Fibroblast of skin of left quadriceps (primary cell): ENCODE measurements around the gene TPRKB.
"Not testable (repeated sequence)": the region's sequence is repeated elsewhere in the genome, so short reads cannot be mapped to it uniquely, and the experiment has no call there.

Experiments used
- DNase-seq, 2 experiments: peaks; one replicate each; pipeline ENCODE4 v3.0.0-alpha.2; 2013; ENCODE audit warnings: low read depth in 2 of 2

TPRKB gene

DNA sequence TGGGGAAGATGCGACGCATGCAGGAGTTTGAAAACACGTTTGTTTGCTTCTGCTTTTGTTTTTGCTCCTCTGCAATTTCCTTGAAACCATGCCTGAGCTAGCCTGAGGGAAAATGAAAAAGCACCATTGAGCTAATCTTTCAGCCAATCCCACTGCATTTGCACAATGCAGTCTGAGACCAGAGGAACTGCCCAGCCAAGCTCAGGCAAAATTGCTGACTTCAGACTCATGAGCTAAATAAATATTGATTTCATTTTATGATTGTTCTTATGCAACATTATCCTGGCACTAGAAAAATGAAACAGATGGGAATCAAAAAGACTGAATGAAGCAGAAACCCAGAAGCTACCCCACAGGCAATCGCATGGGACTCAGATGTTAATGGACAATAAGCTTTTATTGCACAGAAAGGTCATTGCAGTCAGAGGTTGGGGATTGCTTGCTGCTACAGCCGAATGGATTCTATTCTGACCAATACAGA is 37.0 kb downstream of the TPRKB start:
- DNase-seq = no peak

DNA sequence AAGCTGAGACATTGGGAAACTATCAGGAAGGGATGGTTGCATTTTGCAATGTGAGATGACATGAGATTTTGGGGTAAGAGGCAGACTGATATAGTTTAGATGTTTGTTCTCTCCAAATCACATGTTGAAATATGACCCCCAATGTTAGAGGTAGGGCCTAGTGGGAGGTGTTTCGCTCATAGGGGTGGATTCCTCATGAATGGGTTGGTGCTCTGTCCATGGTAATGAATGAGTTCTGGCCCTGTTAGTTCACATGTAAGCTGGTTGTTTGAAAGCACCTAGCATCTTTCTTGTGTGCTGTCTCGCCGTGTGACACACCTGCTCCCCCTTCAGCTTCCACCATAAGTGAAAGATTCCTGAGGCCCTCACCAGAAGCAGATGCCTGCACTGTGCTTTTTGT is 37.7 kb downstream of the TPRKB start:
- no peak for DNase-seq

DNA sequence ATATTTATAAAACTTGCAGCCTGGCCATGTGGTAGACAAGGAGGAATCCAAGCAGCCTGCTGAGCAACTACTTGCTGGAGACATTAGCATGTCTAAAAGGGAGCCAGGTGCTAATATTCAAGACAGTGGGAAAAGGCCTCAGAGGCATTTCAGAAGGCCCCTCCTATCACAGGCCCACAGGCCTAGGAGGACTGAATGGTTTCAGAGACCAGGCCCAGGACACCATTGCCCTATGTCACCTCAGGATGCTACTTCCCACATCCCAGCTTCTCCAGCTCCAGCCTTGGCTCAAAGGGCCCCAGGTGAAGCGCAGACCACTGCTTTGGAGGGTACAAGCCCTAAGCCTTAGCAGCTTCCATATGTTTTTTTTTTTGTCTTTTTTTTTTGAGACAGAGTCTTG is 39.0 kb downstream of the TPRKB start:
- no peak for DNase-seq

DNA sequence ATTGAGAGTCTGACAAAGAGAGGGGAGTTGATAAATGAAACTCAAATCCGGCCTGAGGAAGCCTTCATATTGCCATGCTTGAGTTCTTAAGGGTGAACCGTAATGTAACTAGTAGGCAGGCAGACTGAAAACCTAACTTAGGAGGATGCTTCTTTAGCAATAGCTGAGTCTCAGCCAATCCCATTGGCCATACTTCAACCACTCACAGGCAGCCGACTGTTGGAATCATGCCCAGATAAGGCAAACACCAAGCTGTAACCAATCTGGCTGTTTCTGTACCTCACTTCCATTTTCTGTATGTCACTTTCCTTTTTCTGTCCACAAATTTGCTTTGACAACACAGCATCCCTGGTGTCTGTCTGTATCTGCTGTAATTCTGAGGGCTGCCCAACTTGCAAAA is 39.5 kb downstream of the TPRKB start:
- DNase-seq = no peak

DNA sequence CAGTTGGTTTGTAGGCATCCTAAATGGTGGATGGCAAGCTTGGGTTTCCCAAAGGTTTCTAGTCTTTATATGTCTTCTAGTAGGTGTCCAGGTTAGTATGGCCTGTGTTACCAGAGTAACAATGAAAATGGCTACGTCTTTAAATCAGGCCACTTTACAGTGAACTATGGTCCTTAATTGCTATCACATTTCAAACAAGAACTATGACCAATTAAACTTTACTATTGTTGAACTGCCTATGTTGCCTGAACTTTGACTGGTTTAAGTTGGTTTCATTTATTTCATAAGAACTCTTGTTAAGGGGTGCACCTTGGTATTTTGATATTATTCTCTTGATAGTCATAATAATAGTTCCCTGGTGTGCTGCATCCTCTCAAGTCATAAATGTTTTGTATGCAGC is 40.2 kb downstream of the TPRKB start:
- not testable (repeated sequence) for DNase-seq

DNA sequence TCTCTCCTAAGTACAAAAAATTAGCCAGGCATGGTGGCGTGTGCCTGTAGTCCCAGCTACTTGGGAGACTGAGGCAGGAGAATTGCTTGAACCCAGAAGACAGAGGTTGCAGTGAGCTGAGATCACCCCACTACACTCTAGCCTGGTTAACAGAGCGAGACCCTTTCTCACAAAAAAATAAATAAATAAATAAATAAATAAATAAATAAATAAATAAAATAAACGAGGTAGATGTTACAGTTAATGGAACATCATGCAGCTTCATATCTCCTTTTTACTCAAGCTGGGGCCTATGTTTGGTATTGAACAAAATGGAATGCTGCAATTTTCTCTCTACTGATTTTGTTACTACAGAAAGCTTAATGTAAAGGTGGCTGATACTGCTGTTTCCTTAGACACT is 40.6 kb downstream of the TPRKB start:
- not testable (repeated sequence) for DNase-seq

DNA sequence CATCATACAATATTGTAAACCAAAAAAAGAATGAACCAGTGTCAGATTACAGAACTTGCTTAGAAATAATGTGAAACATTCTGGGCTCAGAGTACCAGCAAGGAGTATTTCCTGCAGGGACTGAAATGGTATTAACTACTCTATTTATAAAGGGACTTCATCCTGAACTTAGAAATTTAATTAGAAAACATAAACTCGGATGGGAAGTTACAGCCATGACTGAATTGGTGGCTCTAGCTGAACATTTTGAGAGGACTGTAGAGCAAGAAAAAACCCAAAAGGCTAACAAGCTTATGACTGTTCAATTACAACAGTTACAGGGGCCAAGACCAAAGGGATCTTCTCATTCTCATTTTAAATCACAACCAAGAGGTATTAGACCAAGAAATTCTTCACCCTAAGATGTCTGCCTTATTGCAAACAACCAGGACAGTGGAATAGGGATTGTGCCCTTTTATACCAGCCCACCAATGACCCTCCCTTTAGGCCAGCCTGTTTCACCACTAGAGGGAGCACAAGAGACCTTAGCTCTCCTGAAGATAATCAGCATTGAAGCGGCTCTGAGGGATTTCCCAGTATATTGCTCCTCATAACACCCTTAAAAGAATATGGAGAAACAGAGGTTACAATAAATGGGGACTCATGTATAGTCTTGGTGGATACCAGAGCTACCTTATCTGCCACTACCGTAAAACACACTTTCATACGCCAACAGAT is 46.6 kb downstream of the TPRKB start:
- DNase-seq = not testable (repeated sequence)

DNA sequence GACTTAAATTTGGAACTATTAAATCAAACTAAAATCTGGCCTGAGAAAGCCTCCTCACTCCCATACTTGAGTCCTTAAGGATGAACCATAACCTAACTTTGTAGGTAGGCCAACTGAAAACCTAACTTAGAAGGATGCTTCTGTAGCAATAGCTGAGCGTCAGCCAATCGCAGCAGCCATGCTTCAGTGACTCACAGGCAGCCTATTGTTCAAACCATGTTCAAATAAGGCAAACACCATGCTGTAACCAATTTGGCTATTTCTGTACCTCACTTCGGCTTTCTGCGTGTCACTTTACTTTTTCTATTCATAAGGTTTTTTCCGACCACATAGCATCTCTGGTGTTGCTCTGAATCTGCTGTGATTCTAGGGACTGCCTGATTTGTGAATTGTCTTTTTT is 48.7 kb downstream of the TPRKB start:
- DNase-seq = not testable (repeated sequence)

DNA sequence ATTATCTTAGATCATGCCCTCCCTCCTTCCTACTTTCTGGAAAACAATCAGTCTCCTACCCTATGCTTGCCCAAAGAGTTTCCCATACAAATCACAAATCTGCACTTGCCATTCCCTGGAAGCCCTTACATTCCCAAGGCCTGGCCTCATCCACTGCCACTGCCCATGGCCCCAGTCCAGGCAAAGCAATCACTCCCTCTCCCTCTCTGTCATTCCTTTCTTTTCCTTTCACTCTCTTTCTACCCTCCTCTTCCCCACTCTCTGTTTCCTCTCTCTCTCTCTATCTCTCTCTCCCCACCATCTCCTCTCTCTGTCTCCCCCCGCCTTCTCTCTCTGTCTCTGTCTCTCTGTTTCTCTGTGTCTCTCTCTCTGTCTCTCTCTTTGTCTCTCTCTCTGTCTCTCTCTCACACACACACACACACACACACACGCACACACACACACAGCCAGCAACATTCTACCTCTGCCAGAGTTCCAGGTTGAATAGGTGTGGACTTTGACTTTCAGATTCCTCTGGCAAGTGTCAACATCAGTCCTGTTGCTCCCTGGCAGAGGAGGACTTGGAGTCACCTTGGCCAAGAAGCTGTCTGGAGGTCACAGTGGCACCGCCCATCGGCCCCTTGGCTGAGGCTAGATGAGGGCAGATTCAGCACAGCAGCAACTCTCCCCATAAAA is 51.2 kb downstream of the TPRKB start:
- no peak for DNase-seq

DNA sequence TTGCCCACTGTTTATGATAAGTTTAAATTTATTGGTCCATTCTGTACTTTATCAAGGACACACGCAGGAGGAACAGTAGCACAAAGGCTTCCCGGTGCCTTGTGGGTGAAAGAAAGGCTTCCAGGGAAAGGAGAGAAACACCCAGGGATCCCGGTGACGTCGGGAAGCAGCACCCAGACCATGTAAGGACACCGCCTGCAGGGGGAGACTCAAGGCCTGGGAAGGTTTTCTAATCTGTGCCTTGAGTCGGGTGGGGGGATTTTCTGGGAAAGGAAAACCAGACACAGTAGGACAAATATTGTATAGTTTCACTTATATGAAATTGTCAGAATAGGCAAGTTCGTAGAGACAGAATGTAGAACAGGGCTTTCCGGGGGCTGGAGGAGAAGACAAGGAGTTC is 52.2 kb downstream of the TPRKB start:
- not testable (repeated sequence) for DNase-seq

DNA sequence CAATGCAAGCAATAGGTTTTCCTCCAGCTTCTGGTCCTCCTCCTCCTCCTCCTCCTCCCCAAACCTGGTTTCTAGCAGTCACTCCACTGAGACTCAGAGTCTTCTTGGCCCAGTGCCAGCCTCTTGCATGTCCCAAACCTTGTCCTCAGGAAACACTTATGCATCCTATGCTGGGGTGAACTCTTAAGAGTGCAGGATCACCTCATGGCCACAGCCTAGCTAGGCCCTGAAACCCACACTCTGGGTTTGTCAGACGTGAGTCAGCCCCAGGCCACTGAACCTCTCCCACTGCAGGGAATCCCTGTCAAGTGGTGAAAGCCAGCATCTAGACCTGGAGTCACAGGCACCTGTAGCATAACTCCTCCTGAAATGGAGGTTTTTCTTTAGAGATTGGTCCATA is 52.8 kb downstream of the TPRKB start:
- DNase-seq = not testable (repeated sequence)

DNA sequence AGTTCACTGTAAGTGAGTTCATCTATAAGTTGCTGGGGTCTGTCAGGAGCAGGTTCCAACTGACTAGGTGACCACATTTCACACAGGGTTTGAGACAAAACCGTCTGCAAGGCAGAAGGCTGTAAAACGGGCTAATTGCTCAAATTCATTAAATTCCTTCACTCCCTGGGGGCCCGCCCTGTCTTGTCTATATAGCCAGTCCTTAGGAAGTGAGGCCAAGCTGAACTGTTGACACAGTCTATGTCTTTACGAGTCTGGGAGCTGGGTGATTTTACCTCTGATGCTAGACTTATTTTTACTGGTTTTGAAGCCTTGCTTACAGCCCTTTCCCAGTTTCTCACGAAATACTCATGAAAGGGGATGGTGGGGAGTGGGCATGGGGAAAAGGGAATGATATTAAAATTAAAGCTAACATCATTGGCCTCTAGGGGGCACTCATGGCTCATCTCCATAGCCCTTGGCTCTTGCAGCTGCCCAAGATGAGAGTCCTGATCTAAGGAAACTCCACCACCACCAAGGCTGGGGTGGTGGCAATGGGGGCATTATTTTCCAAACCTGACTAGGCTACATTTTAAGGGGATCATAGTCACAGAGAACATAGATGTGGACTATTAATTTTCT is 57.1 kb downstream of the TPRKB start:
- not testable (repeated sequence) for DNase-seq
